ENCODE measurements around the gene PDE4B. TPM values are rescaled to one million over a fixed set of nuclear protein-coding genes. Genes with fewer than 3 reads are reported as not detected.

The PDE4B gene
- total RNA-seq, 1 experiment from 2014 or later: not detected

GRCh38 chr1:65889441-65889840 lies 96.7 kb downstream of the PDE4B start:
- Mint-ChIP-seq H3K4me1 (ENCODE audit: low read depth, unreplicated experiment) (no peaks in the 10 kb centered on the region), H3K27me3 (ENCODE audit: insufficient read depth, unreplicated experiment) (no peaks in the 10 kb centered on the region), H3K4me3 (ENCODE audit: unreplicated experiment) (no peak overlapping the region), H3K36me3 (ENCODE audit: insufficient read depth, unreplicated experiment) (no peaks in the 10 kb centered on the region), H3K9me3 (ENCODE audit: unreplicated experiment) (no peaks in the 10 kb centered on the region), H3K27ac (ENCODE audit: unreplicated experiment) (no peak overlapping the region)
- no peak overlapping the region for H3K4me3 ChIP-seq (ENCODE audit: low read depth, low read length)
- intact Hi-C loops (cut with micrococcal nuclease; ENCODE audit: unreplicated experiment): no loop called here
- no peaks in the 10 kb centered on the region for H3K4me1 ChIP-seq
- TF ChIP-seq, protein P1, sequence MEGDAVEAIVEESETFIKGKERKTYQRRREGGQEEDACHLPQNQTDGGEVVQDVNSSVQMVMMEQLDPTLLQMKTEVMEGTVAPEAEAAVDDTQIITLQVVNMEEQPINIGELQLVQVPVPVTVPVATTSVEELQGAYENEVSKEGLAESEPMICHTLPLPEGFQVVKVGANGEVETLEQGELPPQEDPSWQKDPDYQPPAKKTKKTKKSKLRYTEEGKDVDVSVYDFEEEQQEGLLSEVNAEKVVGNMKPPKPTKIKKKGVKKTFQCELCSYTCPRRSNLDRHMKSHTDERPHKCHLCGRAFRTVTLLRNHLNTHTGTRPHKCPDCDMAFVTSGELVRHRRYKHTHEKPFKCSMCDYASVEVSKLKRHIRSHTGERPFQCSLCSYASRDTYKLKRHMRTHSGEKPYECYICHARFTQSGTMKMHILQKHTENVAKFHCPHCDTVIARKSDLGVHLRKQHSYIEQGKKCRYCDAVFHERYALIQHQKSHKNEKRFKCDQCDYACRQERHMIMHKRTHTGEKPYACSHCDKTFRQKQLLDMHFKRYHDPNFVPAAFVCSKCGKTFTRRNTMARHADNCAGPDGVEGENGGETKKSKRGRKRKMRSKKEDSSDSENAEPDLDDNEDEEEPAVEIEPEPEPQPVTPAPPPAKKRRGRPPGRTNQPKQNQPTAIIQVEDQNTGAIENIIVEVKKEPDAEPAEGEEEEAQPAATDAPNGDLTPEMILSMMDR (IDR thresholded peaks at IDR 0.05; ENCODE audit: insufficient read depth in 1 of 2, low read depth in 1 of 2, low read length in 1 of 2, severe bottlenecking in 1 of 2, unreplicated experiment in 1 of 2): no peak
- DNase-seq: no peak
- ChIA-PET CTCF (no interaction called here), POLR2A (no interaction called here)
- H3K27me3 ChIP-seq (replicated peaks; ENCODE audit: control insufficient read depth, insufficient read depth, low read length): no peaks in the 10 kb centered on the region
- no TSS peak for BruUV-seq (replicated peaks)
- no peaks in the 10 kb centered on the region for H3K9me3 ChIP-seq
- no peaks in the 10 kb centered on the region for H3K36me3 ChIP-seq (ENCODE audit: control insufficient read depth, insufficient read depth, low read length)

GRCh38 chr1:65890201-65890843 lies 97.6 kb downstream of the PDE4B start:
- TF ChIP-seq, protein P1 (IDR thresholded peaks at IDR 0.05; ENCODE audit: insufficient read depth in 1 of 2, low read depth in 1 of 2, low read length in 1 of 2, severe bottlenecking in 1 of 2, unreplicated experiment in 1 of 2): no peak
- ChIA-PET POLR2A (no interaction called here), CTCF (no interaction called here)
- Histone ChIP-seq H3K27me3 (replicated peaks; ENCODE audit: control insufficient read depth, insufficient read depth, low read length) (no peaks in the 10 kb centered on the region), H3K9me3 (no peaks in the 10 kb centered on the region), H3K36me3 (ENCODE audit: control insufficient read depth, insufficient read depth, low read length) (no peaks in the 10 kb centered on the region), H3K4me1 (no peaks in the 10 kb centered on the region), H3K4me3 (ENCODE audit: low read depth, low read length) (no peak overlapping the region)
- Mint-ChIP-seq H3K27me3 (ENCODE audit: insufficient read depth, unreplicated experiment) (no peaks in the 10 kb centered on the region), H3K27ac (ENCODE audit: unreplicated experiment) (no peak overlapping the region), H3K4me3 (ENCODE audit: unreplicated experiment) (no peak overlapping the region), H3K36me3 (ENCODE audit: insufficient read depth, unreplicated experiment) (no peaks in the 10 kb centered on the region), H3K9me3 (ENCODE audit: unreplicated experiment) (no peaks in the 10 kb centered on the region), H3K4me1 (ENCODE audit: low read depth, unreplicated experiment) (no peaks in the 10 kb centered on the region)
- intact Hi-C loops (cut with micrococcal nuclease; ENCODE audit: unreplicated experiment): no loop called here
- no peak for DNase-seq
- no TSS peak for BruUV-seq (replicated peaks)

DNA sequence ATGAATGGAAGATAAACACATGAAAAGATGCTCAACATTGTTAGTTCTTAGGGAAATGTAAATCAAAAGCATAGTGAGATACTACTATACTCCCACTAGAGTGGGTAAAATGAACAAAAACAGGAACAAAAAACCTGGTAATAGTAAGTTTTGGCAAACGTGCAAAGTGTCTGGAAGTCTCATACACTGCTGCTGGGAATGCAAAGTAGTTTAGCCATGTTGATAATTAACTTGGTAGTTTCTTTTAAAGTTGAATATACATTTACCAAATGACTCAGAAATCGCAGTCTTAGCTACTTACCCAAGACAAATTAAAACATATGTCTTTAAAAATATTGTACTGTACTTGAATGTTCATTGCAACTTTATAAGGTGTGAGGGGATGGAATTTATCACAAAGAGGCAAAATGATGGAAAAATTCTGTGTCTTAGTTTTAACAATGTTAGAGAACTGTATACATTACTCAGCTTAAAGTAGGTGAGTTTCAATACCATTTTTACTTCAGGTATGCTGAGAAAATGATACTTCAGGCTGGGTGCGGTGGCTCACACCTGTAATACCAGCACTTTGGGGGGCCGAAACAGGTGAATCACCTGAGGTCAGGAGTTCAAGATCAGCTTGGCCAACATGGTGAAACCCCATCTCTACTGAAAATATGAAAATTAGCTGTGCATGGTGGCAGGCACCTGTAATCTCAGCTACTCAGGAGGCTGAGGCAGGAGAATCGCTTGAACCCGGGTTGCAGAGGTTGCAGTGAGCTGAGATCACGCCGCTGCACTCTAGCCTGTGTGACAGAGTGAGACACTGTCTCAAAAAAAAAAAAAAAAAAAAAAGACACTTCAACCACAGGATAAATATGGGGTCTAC lies 102.3 kb downstream of the PDE4B start:
- H3K4me1 Mint-ChIP-seq (ENCODE audit: low read depth, unreplicated experiment): no peaks in the 10 kb centered on the region
- H3K27me3 Mint-ChIP-seq (ENCODE audit: insufficient read depth, unreplicated experiment): no peaks in the 10 kb centered on the region
- no TSS peak for BruUV-seq (replicated peaks)
- DNase-seq: no peak
- ChIA-PET POLR2A (no interaction called here), CTCF (no interaction called here)
- intact Hi-C loops (cut with micrococcal nuclease; ENCODE audit: unreplicated experiment): no loop called here
- H3K9me3 Mint-ChIP-seq (ENCODE audit: unreplicated experiment): no peaks in the 10 kb centered on the region
- H3K27ac Mint-ChIP-seq (ENCODE audit: unreplicated experiment): no peak overlapping the region
- no peaks in the 10 kb centered on the region for H3K9me3 ChIP-seq
- no peaks in the 10 kb centered on the region for H3K36me3 ChIP-seq (ENCODE audit: control insufficient read depth, insufficient read depth, low read length)
- H3K27me3 ChIP-seq (replicated peaks; ENCODE audit: control insufficient read depth, insufficient read depth, low read length): no peaks in the 10 kb centered on the region
- TF ChIP-seq, protein P1 (IDR thresholded peaks at IDR 0.05; ENCODE audit: insufficient read depth in 1 of 2, low read depth in 1 of 2, low read length in 1 of 2, severe bottlenecking in 1 of 2, unreplicated experiment in 1 of 2): no peak
- H3K4me3 Mint-ChIP-seq (ENCODE audit: unreplicated experiment): no peak overlapping the region
- H3K36me3 Mint-ChIP-seq (ENCODE audit: insufficient read depth, unreplicated experiment): no peaks in the 10 kb centered on the region
- H3K4me1 ChIP-seq: no peaks in the 10 kb centered on the region
- no peak overlapping the region for H3K4me3 ChIP-seq (ENCODE audit: low read depth, low read length)
